ENCODE data around the gene SYT15.
"Not testable (repeated sequence)": the region's sequence is repeated elsewhere in the genome, so short reads cannot be mapped to it uniquely, and the experiment has no call there.

SYT15 gene

DNA sequence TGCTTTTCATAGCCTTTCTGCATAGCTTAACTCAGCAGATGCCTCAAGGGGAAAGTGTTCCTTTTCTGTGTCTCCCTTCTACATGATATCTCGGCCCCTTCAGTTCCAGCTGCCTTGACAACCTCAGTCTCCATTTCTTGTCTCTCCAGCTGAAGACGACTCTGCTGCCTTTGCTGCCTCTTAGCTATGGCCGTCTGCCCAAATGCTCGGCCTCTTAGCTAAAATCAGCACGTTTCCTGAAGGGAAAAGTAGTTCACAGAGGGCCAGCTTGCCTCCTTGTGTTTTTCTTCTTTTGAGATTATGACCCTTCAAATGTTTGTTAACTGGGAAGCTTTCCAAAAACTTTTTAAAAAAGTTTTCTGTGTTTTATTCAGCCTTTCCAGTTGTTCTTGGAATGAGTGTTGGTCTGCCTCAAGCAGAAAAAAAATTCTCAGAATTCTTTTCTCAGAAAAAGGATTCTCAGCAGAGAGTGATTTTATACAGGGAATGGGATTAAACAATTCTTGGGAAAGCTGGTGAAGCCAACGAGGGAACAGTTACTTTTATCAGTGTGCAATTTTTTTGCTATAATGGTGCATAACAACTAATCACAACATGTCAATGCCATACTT is 15.6 kb downstream of the SYT15 start:
- not testable (repeated sequence) for DNase-seq

GRCh38 chr10:46596570-46596969 is 17.6 kb downstream of the SYT15 start:
- not testable (repeated sequence) for DNase-seq

DNA sequence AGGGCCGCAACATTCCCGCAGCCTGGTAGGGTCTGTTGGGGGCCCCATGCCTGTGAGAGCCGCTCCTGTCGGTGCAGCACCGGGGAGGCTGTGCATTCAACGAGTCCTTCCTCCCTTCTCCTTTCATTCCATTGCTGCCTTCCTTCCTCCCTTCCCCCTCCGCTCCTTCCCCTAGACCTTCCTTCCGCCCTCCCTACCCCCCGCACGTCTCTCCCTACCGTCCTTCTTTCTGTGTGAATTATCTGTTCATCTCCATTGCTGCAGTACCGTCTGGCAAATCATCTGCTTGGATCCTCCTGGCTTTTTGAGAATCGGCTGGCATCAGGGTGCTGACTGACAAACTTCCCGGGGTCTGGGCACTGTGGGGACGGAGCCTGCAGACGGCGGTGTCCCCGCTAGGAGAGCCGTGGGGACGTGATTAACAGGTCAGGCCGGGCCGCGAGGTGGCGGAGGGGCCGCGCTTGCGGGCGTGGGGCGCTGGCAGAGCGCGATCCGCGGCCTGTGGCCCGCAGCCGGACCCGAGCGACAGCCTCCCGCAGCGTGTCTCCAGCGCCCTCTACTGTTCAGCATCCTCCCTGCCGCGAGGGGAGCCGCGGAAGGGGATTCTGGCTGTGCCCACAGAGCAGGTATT is 18.8 kb downstream of the SYT15 start:
- DNase-seq, result not testable (repeated sequence)

GRCh38 chr10:46600516-46600915 is 21.6 kb downstream of the SYT15 start:
- DNase-seq, result not testable (repeated sequence)

DNA sequence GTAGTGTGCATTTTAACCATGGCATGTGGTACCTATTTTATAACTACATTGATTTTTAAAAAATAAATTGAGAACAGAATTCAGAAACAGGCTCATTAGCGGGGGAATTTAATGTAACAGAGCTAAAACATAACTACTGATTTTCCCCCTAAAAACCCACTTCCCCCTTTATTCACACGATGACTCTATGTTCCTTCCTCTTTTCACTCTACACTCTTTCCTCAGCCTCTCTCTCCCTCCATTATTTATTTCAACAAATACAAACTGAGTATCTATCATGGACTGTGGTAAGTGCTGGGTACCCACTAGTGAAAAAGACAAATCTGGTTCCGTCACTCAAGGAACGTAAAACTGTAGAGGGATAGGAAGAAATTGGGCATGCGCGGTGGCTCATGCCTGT is 36.6 kb downstream of the SYT15 start:
- not testable (repeated sequence) for DNase-seq

- DNase-seq, result not testable (repeated sequence)
These were observed 37.3 kb downstream of the SYT15 start for GRCh38 chr10:46616227-46616626.

- not testable (repeated sequence) for DNase-seq
These were observed 38.2 kb downstream of the SYT15 start for GRCh38 chr10:46617134-46617533.

- DNase-seq, result not testable (repeated sequence)
These were observed 39.0 kb downstream of the SYT15 start for GRCh38 chr10:46617913-46618312.

GRCh38 chr10:46623899-46624654 is 45.1 kb downstream of the SYT15 start:
- not testable (repeated sequence) for DNase-seq

DNA sequence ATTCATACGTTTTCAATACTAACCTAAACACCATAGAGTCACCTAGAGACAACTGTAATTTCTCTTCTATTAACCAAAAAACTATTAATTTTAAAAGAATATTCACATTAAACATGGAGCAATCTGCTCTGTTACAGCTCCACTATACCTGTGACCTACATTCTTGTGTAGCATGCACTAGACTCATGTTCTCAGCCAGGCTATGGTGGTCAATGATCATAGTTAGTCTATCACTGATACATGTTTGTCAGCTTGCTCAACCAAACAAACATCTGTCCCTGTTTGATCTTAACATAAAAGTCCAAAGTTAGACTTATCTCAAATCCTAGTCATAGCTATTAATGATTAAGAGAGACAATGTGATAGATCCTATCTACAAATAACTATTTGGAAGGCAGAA is 50.9 kb downstream of the SYT15 start:
- DNase-seq, result not testable (repeated sequence)

- not testable (repeated sequence) for DNase-seq
These were observed 51.9 kb downstream of the SYT15 start for GRCh38 chr10:46630816-46631215.

GRCh38 chr10:46631683-46632082 is 52.8 kb downstream of the SYT15 start:
- DNase-seq, result not testable (repeated sequence)

DNA sequence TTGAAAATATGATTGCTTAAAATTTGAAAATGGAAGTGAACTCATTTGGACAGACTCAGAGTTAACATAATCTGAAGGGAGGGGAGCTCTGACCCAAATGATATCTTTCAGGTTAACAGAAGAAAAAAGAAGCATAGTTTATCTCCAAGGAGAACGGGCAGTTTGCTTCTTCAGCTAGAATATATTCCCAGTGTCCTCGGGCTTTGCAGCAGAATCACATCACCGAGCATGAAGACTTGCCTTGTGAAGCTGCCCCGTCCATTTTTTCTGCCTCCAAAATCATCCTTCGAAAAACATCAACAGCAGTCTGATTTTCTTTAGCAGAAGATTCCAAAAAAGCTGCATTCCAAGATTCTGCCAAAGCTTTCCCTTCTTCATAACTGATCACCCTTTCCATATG is 55.8 kb downstream of the SYT15 start:
- DNase-seq, result not testable (repeated sequence)

- not testable (repeated sequence) for DNase-seq
These were observed 56.5 kb downstream of the SYT15 start for GRCh38 chr10:46635364-46635959.

DNA sequence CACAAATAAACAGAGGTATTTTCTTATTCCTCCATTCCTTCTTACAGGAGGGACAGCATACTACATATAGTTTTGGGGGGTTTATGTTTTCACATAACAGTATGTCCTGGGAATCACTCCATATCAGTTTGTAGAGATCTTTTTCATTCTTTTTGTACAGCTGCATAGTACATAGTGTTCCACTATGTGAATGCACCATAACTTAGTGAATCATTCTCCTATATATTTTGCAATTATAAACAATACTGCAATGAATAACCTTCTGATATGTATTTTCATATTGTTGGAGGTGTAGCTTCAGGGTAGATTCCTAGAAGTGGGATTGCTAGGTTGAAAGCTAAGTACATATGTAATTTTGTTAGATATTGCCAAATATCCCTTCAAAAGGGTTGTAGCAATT is 61.1 kb downstream of the SYT15 start:
- not testable (repeated sequence) for DNase-seq

Measured in stimulated activated CD4-positive, alpha-beta T cell treated with anti-CD3 and anti-CD28 coated beads, Interleukin-4, amount 100 ng/mL, for 24 hours (primary cell).